ENCODE data around the gene IGF2R. TPM values are rescaled to one million over a fixed set of nuclear protein-coding genes. Genes with fewer than 3 reads are reported as not detected.

IGF2R gene
- total and polyA plus RNA-seq, 2 of the 13 experiments (the other 11 are each of a cell fraction or from before 2014, with no cell fraction given) = 38.3 to 70.0 TPM

DNA sequence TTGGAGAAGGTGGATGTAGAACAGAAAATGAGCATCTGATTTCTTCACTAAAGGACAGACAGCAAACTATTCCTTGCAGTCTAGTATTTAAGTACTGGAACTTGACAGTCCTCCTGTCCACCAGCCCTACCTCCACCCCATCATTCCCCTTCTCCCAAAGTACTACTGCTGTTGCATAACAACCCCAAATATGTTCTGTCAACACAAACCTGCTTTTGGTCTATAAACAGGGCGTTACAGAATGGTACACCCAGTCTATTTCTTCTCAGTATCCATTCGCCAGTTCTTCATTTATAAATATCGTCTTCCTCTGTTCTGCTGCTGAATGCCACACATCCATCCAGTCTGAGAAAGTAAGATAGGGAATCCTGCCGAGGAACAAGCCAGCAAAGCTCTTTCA is 125.1 kb downstream of the IGF2R start:
- no peaks in the 10 kb centered on the region for H4K20me1 ChIP-seq (ENCODE audit: insufficient read depth, low read length)
- H3K4me2 ChIP-seq (ENCODE audit: low read depth, low read length) = no peak overlapping the region
- H2AFZ ChIP-seq (ENCODE audit: low read length) = no peak overlapping the region
- ATAC-seq (no peak), DNase-seq (ENCODE audit: low spot score) (no peak), FAIRE-seq (no peak)
- H3K4me1 ChIP-seq (ENCODE audit: insufficient read depth, low read length) = peaks cover 11% of the 10 kb centered on the region
- no peaks in the 10 kb centered on the region for H3K27me3 ChIP-seq (ENCODE audit: control insufficient read depth in 1 of 2, insufficient read depth in 2 of 2, low read length in 2 of 2)
- POLR2A ChIA-PET = no interaction called here
- H3K79me2 ChIP-seq (ENCODE audit: insufficient read depth, low read length) = no peaks in the 10 kb centered on the region
- no peak overlapping the region for H3K4me3 ChIP-seq (replicated peaks in 1 of 3; ENCODE audit: insufficient read depth in 1 of 3, low read depth in 2 of 3, low read length in 3 of 3)
- peaks cover 48 to 88% of the 10 kb centered on the region in 2 experiments for H3K36me3 ChIP-seq (replicated peaks in 1 of 2; ENCODE audit: control insufficient read depth in 1 of 2, insufficient read depth in 2 of 2, low read length in 2 of 2)
- H3K9ac ChIP-seq (ENCODE audit: insufficient read depth, low read depth, low read length) = no peak overlapping the region
- no peaks in the 10 kb centered on the region for H3K9me3 ChIP-seq (ENCODE audit: low read length)
- intact Hi-C loops (cut with micrococcal nuclease; ENCODE audit: unreplicated experiment) (no loop called here), in situ Hi-C loops (cut with HindIII; ENCODE audit: extremely low pct_ligation_motif_present, low pct_unique_long_range_greater_than_20kb) (no loop called here)
- H3K27ac ChIP-seq (ENCODE audit: extremely low read length, insufficient read depth, low read length) = no peak overlapping the region
- 97% methylated on average over 4 of the region's 4 CpGs for WGBS (ENCODE audit: low lambda C conversion rate)
- CTCF ChIA-PET (ENCODE audit: low intra/inter-chr PET ratio, low total read pairs) = no interaction called here
- BruUV-seq (replicated peaks) = no TSS peak
- TF ChIP-seq ZFYVE20 (CRISPR knock-in tag; IDR thresholded peaks at IDR 0.05; ENCODE audit: borderline replicate concordance, low read depth) (no peak), SMARCE1 (IDR thresholded peaks at IDR 0.05; ENCODE audit: borderline replicate concordance) (no peak), FOXO1 (CRISPR knock-in tag; IDR thresholded peaks at IDR 0.05) (no peak), ZNF496 (CRISPR knock-in tag; IDR thresholded peaks at IDR 0.05; ENCODE audit: insufficient replicate concordance) (no peak), MTA1 (CRISPR knock-in tag; IDR thresholded peaks at IDR 0.05; ENCODE audit: borderline replicate concordance) (no peak), ZNF619 (CRISPR knock-in tag; IDR thresholded peaks at IDR 0.05) (no peak)
- TF ChIP-seq, protein P1, sequence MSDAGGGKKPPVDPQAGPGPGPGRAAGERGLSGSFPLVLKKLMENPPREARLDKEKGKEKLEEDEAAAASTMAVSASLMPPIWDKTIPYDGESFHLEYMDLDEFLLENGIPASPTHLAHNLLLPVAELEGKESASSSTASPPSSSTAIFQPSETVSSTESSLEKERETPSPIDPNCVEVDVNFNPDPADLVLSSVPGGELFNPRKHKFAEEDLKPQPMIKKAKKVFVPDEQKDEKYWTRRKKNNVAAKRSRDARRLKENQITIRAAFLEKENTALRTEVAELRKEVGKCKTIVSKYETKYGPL (CRISPR knock-in tag; IDR thresholded peaks at IDR 0.05) = no peak
- TF ChIP-seq, protein P2, sequence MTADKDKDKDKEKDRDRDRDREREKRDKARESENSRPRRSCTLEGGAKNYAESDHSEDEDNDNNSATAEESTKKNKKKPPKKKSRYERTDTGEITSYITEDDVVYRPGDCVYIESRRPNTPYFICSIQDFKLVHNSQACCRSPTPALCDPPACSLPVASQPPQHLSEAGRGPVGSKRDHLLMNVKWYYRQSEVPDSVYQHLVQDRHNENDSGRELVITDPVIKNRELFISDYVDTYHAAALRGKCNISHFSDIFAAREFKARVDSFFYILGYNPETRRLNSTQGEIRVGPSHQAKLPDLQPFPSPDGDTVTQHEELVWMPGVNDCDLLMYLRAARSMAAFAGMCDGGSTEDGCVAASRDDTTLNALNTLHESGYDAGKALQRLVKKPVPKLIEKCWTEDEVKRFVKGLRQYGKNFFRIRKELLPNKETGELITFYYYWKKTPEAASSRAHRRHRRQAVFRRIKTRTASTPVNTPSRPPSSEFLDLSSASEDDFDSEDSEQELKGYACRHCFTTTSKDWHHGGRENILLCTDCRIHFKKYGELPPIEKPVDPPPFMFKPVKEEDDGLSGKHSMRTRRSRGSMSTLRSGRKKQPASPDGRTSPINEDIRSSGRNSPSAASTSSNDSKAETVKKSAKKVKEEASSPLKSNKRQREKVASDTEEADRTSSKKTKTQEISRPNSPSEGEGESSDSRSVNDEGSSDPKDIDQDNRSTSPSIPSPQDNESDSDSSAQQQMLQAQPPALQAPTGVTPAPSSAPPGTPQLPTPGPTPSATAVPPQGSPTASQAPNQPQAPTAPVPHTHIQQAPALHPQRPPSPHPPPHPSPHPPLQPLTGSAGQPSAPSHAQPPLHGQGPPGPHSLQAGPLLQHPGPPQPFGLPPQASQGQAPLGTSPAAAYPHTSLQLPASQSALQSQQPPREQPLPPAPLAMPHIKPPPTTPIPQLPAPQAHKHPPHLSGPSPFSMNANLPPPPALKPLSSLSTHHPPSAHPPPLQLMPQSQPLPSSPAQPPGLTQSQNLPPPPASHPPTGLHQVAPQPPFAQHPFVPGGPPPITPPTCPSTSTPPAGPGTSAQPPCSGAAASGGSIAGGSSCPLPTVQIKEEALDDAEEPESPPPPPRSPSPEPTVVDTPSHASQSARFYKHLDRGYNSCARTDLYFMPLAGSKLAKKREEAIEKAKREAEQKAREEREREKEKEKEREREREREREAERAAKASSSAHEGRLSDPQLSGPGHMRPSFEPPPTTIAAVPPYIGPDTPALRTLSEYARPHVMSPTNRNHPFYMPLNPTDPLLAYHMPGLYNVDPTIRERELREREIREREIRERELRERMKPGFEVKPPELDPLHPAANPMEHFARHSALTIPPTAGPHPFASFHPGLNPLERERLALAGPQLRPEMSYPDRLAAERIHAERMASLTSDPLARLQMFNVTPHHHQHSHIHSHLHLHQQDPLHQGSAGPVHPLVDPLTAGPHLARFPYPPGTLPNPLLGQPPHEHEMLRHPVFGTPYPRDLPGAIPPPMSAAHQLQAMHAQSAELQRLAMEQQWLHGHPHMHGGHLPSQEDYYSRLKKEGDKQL (CRISPR knock-in tag; IDR thresholded peaks at IDR 0.05; ENCODE audit: low read depth) = no peak
- TF ChIP-seq, protein P3, sequence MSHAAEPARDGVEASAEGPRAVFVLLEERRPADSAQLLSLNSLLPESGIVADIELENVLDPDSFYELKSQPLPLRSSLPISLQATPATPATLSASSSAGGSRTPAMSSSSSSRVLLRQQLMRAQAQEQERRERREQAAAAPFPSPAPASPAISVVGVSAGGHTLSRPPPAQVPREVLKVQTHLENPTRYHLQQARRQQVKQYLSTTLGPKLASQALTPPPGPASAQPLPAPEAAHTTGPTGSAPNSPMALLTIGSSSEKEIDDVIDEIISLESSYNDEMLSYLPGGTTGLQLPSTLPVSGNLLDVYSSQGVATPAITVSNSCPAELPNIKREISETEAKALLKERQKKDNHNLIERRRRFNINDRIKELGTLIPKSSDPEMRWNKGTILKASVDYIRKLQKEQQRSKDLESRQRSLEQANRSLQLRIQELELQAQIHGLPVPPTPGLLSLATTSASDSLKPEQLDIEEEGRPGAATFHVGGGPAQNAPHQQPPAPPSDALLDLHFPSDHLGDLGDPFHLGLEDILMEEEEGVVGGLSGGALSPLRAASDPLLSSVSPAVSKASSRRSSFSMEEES (CRISPR knock-in tag; IDR thresholded peaks at IDR 0.05) = no peak
- TF ChIP-seq, protein P4, sequence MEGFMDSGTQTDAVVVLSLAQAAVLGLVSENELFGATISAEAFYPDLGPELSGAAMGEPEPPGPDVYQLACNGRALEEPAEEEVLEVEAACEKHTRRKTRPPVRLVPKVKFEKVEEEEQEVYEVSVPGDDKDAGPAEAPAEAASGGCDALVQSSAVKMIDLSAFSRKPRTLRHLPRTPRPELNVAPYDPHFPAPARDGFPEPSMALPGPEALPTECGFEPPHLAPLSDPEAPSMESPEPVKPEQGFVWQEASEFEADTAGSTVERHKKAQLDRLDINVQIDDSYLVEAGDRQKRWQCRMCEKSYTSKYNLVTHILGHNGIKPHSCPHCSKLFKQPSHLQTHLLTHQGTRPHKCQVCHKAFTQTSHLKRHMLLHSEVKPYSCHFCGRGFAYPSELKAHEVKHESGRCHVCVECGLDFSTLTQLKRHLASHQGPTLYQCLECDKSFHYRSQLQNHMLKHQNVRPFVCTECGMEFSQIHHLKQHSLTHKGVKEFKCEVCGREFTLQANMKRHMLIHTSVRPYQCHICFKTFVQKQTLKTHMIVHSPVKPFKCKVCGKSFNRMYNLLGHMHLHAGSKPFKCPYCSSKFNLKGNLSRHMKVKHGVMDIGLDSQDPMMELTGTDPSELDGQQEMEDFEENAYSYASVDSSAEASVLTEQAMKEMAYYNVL (CRISPR knock-in tag; IDR thresholded peaks at IDR 0.05; ENCODE audit: borderline replicate concordance) = no peak

All from HepG2 (cell line).